Measurements from ENCODE around the gene APLF.
"Not testable (repeated sequence)": the region's sequence is repeated elsewhere in the genome, so short reads cannot be mapped to it uniquely, and the experiment has no call there.

The APLF gene

DNA sequence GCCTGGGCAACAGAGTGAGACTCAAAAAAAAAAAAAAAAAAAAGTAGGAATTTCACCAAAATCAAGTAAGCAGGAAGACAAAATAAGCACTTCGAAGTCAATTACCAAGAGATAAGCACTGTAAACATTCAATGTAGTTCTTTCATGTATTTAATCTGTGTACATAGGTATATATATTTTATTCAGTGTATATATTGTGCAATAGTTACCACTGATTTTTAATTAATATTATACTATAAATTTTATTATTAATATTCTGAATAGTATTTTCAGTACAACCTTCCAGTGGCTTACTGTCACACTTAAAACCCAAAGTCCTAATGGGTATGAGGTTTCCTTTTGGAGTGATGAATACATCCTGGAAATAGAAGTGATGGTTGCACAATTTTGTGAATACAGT is 9.1 kb downstream of the APLF start:
- no peak for DNase-seq (ENCODE audit: low spot score)

- DNase-seq (ENCODE audit: low spot score) = no peak
These were observed 11.3 kb downstream of the APLF start for GRCh38 chr2:68478688-68479087.

DNA sequence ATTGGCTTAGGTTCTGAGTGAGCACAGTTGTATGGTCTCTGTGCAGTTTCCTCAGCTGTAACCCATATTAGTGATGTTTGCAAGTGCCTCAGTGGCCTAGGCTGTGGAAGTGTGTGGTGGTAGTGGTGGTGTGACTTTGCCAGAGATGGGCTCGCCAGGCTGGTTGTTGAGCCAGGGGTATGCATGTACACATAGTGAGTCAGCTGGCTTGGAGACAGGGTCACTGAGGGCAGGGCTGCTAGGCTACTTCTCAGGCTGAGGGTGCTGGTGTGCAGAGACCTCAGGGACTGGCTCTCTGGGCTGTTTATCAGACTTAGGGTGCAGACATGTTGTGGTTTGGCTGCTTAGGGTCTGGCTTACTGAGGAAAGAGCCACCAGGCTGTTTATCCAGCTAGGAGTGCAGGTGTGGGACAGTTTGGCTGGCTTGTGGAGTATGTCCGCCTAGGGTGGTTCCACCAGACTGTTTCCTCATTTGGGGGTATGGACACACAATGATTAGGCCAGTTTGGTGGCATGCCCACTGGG is 15.0 kb downstream of the APLF start:
- DNase-seq (ENCODE audit: low spot score) = no peak

- DNase-seq (ENCODE audit: low spot score) = no peak
These were observed 15.6 kb downstream of the APLF start for GRCh38 chr2:68483011-68483410.

DNA sequence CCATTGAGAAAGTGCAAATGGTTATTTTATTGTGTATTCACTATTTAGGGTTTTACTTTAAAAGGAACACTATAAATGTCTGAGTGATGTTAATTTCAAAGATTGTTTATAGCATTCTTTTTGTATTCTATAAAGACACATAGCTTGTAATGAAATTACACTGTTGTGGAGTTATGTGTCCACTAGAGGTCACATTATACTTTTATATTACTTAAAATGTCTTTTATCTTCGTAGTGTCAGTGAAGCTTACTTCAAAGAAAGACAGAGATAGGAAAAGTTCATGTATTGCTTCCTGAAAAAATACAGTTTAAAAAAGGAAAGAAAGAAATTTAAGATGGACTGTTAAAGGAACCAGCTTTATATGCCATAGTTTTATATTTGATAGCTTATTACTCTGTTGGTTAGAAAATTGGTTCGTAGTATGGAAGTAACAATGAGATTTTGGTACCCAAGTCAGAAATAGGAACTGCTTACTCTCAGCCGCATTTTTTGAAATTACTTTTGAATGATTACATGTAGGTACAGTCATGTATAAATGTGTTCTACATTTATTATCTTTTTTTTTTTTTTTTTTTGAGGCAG is 20.5 kb downstream of the APLF start:
- no peak for DNase-seq (ENCODE audit: low spot score)

DNA sequence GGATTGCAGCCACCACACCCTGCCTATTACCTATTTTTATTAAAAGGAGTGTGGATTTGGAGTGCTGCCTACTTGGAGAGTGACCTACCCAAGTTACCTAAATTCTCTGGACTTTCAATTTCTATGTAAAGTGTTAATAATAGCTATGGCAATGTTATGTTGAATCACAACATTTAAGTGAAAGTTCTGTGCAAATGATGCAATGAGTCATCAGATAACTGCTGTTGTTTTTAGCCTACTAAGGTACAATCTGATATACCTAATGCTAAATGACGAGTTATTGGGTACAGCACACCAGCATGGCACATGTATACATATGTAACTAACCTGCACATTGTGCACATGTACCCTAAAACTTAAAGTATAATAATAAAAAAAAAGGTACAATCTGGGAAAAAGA is 21.2 kb downstream of the APLF start:
- not testable (repeated sequence) for DNase-seq (ENCODE audit: low spot score)

DNA sequence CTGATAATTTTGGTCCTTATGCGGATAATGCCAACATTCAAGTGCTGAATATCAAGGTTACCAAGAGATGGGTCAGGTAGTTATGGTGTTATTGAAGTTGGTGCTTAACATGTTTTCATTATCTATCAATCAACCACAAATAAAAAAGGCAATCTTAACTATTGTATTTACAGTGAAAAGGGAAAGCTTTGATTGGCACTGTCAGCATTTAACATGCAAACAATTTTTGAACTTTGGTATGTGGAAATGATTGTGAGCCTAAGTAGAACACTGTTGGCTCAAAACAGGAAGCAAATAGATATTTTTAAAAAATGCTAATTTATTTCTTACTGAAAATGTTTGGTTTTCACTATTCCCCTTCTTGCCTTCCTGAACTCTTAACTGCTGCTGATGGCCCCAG is 21.9 kb downstream of the APLF start:
- no peak for DNase-seq (ENCODE audit: low spot score)

GRCh38 chr2:68491582-68491981 is 24.2 kb downstream of the APLF start:
- no peak for DNase-seq (ENCODE audit: low spot score)

DNA sequence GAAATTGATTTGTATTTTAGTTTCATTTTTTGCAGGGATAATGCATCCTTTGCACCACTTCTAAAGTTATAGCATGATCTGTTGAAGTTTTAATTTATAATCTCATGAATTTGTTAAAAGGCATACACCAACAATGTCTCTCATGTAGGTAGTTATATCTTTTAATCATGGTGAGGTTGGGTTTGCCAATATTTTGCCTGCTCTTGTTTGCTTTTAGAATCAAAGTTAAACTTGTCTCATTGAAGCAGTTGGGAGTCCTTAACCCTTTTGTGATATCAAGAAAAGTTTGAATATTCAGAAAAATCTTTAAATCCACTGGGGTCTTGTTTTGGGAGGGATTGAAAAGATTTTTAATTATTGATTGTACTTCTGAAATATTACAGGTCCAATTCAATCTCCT is 31.7 kb downstream of the APLF start:
- no peak for DNase-seq (ENCODE audit: low spot score)

DNA sequence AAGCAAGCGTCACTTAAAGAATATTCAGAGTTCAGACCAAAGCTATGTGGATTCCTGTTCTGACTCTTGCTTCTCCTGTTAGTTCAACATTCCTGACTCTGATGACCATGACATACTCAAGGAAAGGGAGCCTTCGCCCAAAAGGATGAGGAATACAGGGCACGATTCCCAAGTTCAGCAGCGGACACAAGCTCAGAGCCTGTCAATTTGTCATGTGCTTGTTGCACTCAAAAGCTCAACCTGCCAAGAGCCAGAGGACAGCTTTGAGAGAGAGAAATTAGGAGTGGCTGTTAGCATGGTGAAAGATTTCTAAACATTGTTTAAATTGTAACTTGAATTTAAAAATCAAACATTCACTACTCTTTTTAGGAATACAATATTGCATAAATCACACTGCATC is 33.3 kb downstream of the APLF start:
- DNase-seq (ENCODE audit: low spot score) = no peak

DNA sequence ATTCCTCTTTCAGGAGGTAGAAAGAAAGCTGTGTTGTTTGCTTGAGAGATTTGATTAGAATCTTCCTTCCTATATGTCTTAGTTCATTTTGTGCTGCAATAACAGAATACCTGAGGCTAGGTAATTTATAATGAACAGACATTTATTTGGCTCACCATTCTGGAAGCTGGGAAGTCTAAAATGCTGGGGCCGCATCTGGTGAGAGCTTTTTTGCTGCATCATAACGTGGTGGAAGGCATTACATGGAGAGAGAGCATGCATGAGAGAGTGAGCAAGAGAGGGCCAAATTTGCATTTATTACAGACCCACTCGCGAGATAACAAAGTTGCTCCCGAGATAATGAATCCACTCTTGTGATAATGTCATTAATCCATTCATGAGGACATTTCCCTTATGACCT is 34.4 kb downstream of the APLF start:
- no peak for DNase-seq (ENCODE audit: low spot score)

GRCh38 chr2:68505603-68506159 is 38.3 kb downstream of the APLF start:
- no peak for DNase-seq (ENCODE audit: low spot score)

DNA sequence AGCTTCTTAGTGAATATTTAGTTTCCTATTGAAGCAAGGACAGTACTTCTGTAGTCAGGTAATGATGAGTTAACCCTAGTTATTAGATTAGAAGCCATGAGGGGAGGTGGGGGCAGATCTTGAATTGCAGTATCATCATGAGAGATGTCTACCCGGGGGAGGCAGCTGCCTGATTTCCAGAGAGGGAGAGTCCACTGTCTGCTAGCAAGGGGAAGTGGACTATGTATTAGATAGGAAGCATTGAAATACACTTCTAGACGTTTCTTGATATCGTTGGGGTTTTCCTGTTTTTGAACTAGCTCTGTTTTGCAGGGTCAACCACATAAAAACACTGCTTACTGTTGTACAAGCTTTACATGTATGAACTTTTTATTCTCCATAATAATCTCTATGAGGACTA is 38.8 kb downstream of the APLF start:
- no peak for DNase-seq (ENCODE audit: low spot score)

DNA sequence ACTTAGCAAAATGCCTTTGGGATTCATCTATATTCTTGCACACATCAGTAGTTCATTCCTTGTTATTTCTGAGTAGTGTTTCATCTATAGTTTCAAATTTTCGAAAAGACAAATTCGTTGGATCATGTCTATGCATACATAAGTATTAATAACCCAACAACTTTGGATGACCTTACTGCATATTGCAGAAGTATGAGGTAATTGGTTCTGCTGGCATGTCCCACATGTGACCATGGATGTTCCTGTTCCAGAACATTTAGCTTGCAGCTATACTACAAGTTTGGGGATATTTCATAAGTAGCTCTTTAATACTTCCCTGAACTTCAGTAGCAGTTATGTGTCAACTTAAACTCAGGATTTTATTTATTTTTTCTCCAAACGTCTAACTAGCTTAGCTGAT is 44.9 kb downstream of the APLF start:
- no peak for DNase-seq (ENCODE audit: low spot score)

DNA sequence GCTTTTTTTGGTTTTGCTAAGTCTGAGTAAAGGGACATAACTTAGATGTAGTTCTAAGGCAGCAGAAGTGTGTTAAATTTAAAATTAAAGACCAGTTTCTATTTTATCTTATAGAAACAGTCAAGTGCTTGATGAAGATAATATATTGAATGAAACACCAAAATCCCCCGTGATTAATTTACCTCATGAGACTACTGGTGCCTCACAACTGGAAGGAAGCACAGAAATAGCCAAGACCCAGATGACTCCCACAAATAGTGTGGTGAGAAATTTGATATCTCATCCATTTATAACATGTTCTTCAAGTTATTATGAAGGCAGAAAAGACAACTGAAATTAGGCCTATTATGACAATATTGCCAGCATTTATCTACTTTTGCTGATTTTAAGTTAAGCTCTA is 45.6 kb downstream of the APLF start:
- no peak for DNase-seq (ENCODE audit: low spot score)

- DNase-seq (ENCODE audit: low spot score) = no peak
These were observed 47.0 kb downstream of the APLF start for GRCh38 chr2:68514316-68514929.

DNA sequence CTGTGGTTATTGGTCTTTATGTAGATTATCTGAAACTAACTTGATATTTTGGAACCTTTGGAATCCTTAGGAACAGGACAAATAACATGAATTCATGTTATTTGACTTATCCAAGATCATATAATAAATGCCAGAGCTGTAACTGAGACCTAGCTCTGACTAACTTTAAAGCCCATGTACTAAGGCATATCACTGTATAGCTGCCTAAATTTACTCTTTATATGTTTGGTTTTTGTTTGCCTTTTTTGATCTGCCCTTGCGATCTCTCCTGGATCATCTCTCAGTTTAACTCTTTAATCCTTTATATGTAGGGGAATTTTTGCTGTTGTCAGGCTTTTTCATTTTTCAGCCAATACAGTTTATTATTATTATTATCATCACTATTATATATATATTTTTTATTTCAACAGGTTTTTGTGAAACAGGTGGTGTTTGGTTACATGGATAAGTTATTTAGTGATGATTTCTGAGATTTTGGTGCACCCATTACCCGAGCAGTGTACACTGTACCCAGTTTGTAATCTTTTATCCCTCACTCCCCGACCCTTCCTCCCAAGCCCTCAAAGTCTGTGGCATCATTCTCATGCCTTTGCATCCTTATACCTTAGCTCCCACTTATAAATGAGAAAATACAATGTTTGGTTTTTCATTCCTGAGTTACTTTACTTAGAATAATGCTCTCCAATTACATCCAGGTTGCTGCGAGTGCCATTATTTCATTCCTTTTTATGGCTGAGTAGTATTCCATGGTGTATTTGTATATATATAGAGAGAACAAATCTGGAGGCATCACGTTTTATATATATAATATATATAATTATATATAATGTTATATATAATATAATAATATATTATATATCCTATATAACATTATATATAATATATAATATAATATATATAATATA is 48.9 kb downstream of the APLF start:
- DNase-seq (ENCODE audit: low spot score) = no peak

GRCh38 chr2:68519236-68519635 is 51.9 kb downstream of the APLF start:
- no peak for DNase-seq (ENCODE audit: low spot score)

DNA sequence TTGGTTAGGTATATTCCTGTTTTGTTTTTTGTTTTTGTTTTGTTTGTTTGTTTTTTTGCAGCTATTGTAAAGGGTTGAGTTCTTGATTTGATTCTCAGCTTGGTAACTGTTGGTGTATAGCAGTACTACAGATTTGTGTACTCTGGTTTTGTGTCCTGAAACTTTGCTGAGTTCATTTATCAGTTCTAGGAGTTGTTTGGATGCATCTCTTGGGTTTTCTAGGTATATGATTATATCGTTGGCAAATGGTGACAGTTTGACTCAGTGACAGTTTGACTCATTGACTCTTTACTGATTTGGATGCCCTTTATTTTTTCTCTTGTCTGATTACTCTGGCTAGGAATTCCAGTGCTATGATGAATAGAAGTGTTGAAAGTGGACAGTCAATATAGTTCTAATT is 53.7 kb downstream of the APLF start:
- no peak for DNase-seq (ENCODE audit: low spot score)

DNA sequence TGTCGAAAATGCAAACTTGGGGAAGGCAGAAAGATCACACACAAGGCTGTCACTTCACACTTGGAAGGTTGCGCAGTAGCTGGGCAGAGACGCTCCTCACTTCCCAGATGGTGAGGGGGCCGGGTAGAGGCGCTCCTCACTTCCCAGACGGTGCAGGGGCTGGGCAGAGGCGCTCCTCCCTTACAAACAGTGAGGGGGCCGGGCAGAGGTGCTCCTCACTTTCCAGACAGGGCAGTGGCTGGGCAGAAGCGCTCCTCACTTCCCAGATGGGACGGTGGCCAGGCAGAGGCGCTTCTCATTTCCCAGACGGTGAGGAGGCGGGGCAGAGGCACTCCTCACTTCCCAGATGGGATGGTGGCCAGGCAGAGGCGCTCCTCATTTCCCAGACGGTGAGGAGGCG is 59.6 kb downstream of the APLF start:
- not testable (repeated sequence) for DNase-seq (ENCODE audit: low spot score)

- DNase-seq (ENCODE audit: low spot score) = not testable (repeated sequence)
These were observed 60.1 kb downstream of the APLF start for GRCh38 chr2:68527343-68528081.

DNA sequence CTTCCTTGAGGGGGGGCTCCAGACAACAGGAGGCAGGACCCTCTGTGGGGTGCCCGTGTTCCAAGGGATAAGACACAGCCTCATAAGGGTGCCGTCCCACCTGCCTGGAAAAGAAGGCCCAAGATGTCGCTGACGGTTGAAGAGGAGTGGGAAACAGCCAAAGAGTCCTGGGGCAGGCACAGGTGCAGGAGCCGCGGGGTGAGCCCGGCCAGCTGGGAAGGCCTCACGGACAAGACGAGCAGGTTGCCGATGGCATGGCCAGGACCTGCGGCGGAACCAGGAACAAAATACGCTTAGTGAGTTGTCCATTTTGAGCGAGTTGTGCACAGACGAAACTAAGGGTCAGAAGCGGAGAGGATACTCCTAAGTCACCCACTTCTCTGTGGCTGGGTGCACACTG is 61.8 kb downstream of the APLF start:
- DNase-seq (ENCODE audit: low spot score) = not testable (repeated sequence)
